Measurements from ENCODE around the gene URB2.
"Not testable (repeated sequence)": the region's sequence is repeated elsewhere in the genome, so short reads cannot be mapped to it uniquely, and the experiment has no call there.

GRCh38 chr1:229705152-229705551 is 79.1 kb downstream of the URB2 start:
- not testable (repeated sequence) for TF ChIP-seq PREB (CRISPR knock-in tag; IDR thresholded peaks at IDR 0.05; ENCODE audit: borderline replicate concordance); ATF2 (CRISPR knock-in tag; IDR thresholded peaks at IDR 0.05; ENCODE audit: borderline replicate concordance, low read depth); ZNF396 (CRISPR knock-in tag; IDR thresholded peaks at IDR 0.05; ENCODE audit: borderline replicate concordance); RELA (CRISPR knock-in tag; IDR thresholded peaks at IDR 0.05; ENCODE audit: borderline replicate concordance); NR2C2 (CRISPR knock-in tag; IDR thresholded peaks at IDR 0.05); CBFB (CRISPR knock-in tag; IDR thresholded peaks at IDR 0.05; ENCODE audit: low read depth); CREM (CRISPR knock-in tag; IDR thresholded peaks at IDR 0.05); ATF3 (CRISPR knock-in tag; conservative IDR thresholded peaks at IDR 0.05); JUN (CRISPR knock-in tag; IDR thresholded peaks at IDR 0.05); ZNF263 (CRISPR knock-in tag; IDR thresholded peaks at IDR 0.05; ENCODE audit: low read depth); ZNF416 (CRISPR knock-in tag; IDR thresholded peaks at IDR 0.05)
- TF ChIP-seq, protein P1, sequence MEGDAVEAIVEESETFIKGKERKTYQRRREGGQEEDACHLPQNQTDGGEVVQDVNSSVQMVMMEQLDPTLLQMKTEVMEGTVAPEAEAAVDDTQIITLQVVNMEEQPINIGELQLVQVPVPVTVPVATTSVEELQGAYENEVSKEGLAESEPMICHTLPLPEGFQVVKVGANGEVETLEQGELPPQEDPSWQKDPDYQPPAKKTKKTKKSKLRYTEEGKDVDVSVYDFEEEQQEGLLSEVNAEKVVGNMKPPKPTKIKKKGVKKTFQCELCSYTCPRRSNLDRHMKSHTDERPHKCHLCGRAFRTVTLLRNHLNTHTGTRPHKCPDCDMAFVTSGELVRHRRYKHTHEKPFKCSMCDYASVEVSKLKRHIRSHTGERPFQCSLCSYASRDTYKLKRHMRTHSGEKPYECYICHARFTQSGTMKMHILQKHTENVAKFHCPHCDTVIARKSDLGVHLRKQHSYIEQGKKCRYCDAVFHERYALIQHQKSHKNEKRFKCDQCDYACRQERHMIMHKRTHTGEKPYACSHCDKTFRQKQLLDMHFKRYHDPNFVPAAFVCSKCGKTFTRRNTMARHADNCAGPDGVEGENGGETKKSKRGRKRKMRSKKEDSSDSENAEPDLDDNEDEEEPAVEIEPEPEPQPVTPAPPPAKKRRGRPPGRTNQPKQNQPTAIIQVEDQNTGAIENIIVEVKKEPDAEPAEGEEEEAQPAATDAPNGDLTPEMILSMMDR (IDR thresholded peaks at IDR 0.05): not testable (repeated sequence)
- TF ChIP-seq, protein P2, sequence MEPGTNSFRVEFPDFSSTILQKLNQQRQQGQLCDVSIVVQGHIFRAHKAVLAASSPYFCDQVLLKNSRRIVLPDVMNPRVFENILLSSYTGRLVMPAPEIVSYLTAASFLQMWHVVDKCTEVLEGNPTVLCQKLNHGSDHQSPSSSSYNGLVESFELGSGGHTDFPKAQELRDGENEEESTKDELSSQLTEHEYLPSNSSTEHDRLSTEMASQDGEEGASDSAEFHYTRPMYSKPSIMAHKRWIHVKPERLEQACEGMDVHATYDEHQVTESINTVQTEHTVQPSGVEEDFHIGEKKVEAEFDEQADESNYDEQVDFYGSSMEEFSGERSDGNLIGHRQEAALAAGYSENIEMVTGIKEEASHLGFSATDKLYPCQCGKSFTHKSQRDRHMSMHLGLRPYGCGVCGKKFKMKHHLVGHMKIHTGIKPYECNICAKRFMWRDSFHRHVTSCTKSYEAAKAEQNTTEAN (CRISPR knock-in tag; IDR thresholded peaks at IDR 0.05): not testable (repeated sequence)

Data from WTC11 (cell line).